ENCODE data around the gene OST4.

DNA sequence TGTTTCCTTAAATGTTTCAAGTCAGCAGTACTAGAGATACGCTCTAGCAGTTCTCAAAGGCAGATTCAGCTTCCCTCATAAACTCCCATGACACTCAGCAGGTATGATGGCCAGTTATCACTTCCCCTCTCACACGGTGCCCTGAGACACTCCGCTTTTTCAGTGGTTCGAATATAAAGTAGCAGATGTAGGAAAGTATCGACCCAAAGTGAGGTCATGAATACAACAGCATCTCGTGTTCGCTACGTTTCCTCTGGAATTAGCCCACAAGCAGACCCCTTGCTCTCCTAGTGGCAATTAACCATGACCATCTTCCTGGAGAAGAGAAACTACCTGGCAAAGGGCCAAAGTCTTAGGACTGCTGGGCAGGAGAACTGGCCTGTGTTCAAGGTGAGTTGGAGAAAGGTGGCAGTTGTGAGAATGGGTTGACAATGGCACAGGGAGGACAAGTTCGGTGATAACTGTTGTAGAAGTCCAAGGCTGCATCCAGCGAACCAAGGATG, 29.2 kb downstream of the OST4 start:
- TF ChIP-seq, protein P1, sequence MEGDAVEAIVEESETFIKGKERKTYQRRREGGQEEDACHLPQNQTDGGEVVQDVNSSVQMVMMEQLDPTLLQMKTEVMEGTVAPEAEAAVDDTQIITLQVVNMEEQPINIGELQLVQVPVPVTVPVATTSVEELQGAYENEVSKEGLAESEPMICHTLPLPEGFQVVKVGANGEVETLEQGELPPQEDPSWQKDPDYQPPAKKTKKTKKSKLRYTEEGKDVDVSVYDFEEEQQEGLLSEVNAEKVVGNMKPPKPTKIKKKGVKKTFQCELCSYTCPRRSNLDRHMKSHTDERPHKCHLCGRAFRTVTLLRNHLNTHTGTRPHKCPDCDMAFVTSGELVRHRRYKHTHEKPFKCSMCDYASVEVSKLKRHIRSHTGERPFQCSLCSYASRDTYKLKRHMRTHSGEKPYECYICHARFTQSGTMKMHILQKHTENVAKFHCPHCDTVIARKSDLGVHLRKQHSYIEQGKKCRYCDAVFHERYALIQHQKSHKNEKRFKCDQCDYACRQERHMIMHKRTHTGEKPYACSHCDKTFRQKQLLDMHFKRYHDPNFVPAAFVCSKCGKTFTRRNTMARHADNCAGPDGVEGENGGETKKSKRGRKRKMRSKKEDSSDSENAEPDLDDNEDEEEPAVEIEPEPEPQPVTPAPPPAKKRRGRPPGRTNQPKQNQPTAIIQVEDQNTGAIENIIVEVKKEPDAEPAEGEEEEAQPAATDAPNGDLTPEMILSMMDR (IDR thresholded peaks at IDR 0.05) = no peak
- TF ChIP-seq EZH2 (IDR thresholded peaks at IDR 0.05) (no peak), EZH2phosphoT487 (IDR thresholded peaks at IDR 0.05) (no peak)
